Measurements from ENCODE around the gene PTPRN2. TPM values are rescaled to one million over a fixed set of nuclear protein-coding genes. Genes with fewer than 3 reads are reported as not detected.
"Not testable (repeated sequence)": the region's sequence is repeated elsewhere in the genome, so short reads cannot be mapped to it uniquely, and the experiment has no call there.

The PTPRN2 gene
- total and polyA plus RNA-seq, 8 donors, result 4.9 to 136 (median 46.8) TPM

GRCh38 chr7:157726764-157727163, 860.9 kb downstream of the PTPRN2 start:
- Histone ChIP-seq H3K4me3 (no peak overlapping the region), H3K36me3 (no peaks in the 10 kb centered on the region), H3K27ac (no peak overlapping the region), H3K27me3 (peaks cover 0 to 16% (median 0%) of the 10 kb centered on the region in 3 donors), H3K9me3 (no peaks in the 10 kb centered on the region), H3K4me1 (no peaks in the 10 kb centered on the region)
- DNase-seq, result no peak
- 83 to 92% (median 92%) methylated on average over 9 of the region's 9 CpGs for WGBS, 5 donors
- TF ChIP-seq POLR2A (IDR thresholded peaks at IDR 0.05) (no peak), EP300 (IDR thresholded peaks at IDR 0.05) (no peak)
- TF ChIP-seq, protein P1, sequence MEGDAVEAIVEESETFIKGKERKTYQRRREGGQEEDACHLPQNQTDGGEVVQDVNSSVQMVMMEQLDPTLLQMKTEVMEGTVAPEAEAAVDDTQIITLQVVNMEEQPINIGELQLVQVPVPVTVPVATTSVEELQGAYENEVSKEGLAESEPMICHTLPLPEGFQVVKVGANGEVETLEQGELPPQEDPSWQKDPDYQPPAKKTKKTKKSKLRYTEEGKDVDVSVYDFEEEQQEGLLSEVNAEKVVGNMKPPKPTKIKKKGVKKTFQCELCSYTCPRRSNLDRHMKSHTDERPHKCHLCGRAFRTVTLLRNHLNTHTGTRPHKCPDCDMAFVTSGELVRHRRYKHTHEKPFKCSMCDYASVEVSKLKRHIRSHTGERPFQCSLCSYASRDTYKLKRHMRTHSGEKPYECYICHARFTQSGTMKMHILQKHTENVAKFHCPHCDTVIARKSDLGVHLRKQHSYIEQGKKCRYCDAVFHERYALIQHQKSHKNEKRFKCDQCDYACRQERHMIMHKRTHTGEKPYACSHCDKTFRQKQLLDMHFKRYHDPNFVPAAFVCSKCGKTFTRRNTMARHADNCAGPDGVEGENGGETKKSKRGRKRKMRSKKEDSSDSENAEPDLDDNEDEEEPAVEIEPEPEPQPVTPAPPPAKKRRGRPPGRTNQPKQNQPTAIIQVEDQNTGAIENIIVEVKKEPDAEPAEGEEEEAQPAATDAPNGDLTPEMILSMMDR (IDR thresholded peaks at IDR 0.05), result no peak
- intact Hi-C loops (cut with DNase I; ENCODE audit: low total_unique reads), result no loop called here

GRCh38 chr7:157725312-157725711, 862.3 kb downstream of the PTPRN2 start:
- H3K4me3 ChIP-seq; DNase-seq; H3K4me1 ChIP-seq; H3K9me3 ChIP-seq; intact Hi-C loops (cut with DNase I; ENCODE audit: low total_unique reads); H3K27ac ChIP-seq; H3K36me3 ChIP-seq: not testable (repeated sequence)
- H3K27me3 ChIP-seq, result peaks cover 0 to 16% (median 0%) of the 10 kb centered on the region in 3 donors
- WGBS, 5 donors, result 79 to 95% (median 83%) methylated on average over 9 to 10 of the region's 10 CpGs

- TF ChIP-seq EP300 (IDR thresholded peaks at IDR 0.05), result no peak
- TF ChIP-seq, protein P1 (IDR thresholded peaks at IDR 0.05), result no peak
- no peak for TF ChIP-seq POLR2A (IDR thresholded peaks at IDR 0.05)
- TF ChIP-seq POLR2AphosphoS5 (IDR thresholded peaks at IDR 0.05), result no peak
- Histone ChIP-seq H3K4me3 (no peak overlapping the region), H3K36me3 (no peaks in the 10 kb centered on the region), H3K9me3 (no peaks in the 10 kb centered on the region), H3K4me1 (no peaks in the 10 kb centered on the region), H3K27ac (no peak overlapping the region), H3K27me3 (peaks cover 0 to 11% (median 0%) of the 10 kb centered on the region in 3 donors)
- intact Hi-C loops (cut with DNase I; ENCODE audit: low total_unique reads), result no loop called here
- DNase-seq, result no peak
- WGBS, 5 donors, result 76 to 91% (median 82%) methylated on average over 8 to 10 of the region's 10 CpGs
Observed at GRCh38 chr7:157723205-157723604, 864.4 kb downstream of the PTPRN2 start.

GRCh38 chr7:157722137-157723060, 865.2 kb downstream of the PTPRN2 start:
- no peak for DNase-seq
- no peak for TF ChIP-seq POLR2A (IDR thresholded peaks at IDR 0.05)
- TF ChIP-seq, protein P1 (IDR thresholded peaks at IDR 0.05), result no peak
- TF ChIP-seq EP300 (IDR thresholded peaks at IDR 0.05), result no peak
- no peak for TF ChIP-seq POLR2AphosphoS5 (IDR thresholded peaks at IDR 0.05)
- 85 to 91% (median 89%) methylated on average over 26 to 32 of the region's 32 CpGs for WGBS, 5 donors

More at GRCh38 chr7:157722137-157723060, 865.2 kb downstream of the PTPRN2 start:
- Histone ChIP-seq H3K27me3 (peaks cover 0 to 11% (median 0%) of the 10 kb centered on the region in 3 donors), H3K27ac (no peak overlapping the region), H3K9me3 (no peaks in the 10 kb centered on the region), H3K4me1 (no peaks in the 10 kb centered on the region), H3K36me3 (no peaks in the 10 kb centered on the region), H3K4me3 (no peak overlapping the region)
- intact Hi-C loops (cut with DNase I; ENCODE audit: low total_unique reads), result no loop called here
